HepG2 (cell line): Measurements from ENCODE around the gene RCC2. TPM values are rescaled to one million over a fixed set of nuclear protein-coding genes. Genes with fewer than 3 reads are reported as not detected.

Experiments
- ATAC-seq: fragments of 200-7000 bp; cut with Tn5 transposase; 3 replicates; pipeline ENCODE4 v1.9.1; 2020; ENCODE audit warnings: mild to moderate bottlenecking, moderate library complexity
- BruUV-seq: library from RNA; stranded (reverse); fragments of 400-500 nt; replicated peaks from 2 replicates; lab custom pipeline; 2021; lab: Mats Ljungman, UMichigan
- CTCF ChIA-PET: fragments of 300-600 bp; formaldehyde crosslinking; extraction: SDS; loops from one replicate; lab custom pipeline; 2021; ENCODE audit warnings: low total read pairs, inconsistent platforms, low intra/inter-chr PET ratio; lab: Yijun Ruan, JAX
- POLR2A ChIA-PET: fragments of 350-600 bp; sonication (Branson Sonifier 250); formaldehyde crosslinking; loops from one replicate; lab custom pipeline; 2020; ENCODE audit warnings: antibody characterized with exemption, inconsistent platforms; lab: Yijun Ruan, JAX
- DNase-seq: peaks from one replicate; pipeline ENCODE4 v3.0.0-alpha.2; 2015; ENCODE audit warnings: low spot score
- FAIRE-seq: peaks from 3 replicates; lab custom pipeline; 2011; peaks lifted over from hg19 to GRCh38; lab: Jason Lieb, UNC
- H2AFZ ChIP-seq: one replicate; pipeline ENCODE4 v1.6.1; 2011; ENCODE audit warnings: low read length, inconsistent platforms
- H3K27ac ChIP-seq: fragments of 300-600 bp; 3 replicates; pipeline ENCODE4 v1.8.0; 2011; ENCODE audit warnings: mixed run types, mild to moderate bottlenecking, mixed read lengths, low read length, inconsistent platforms; ENCODE audit not compliant: insufficient read depth; ENCODE audit errors: extremely low read length
- H3K27me3 ChIP-seq, 2 experiments: fragments of 200-600 bp in 1 of 2; 2 replicates in 1 of 2; 3 replicates in 1 of 2; pipeline versions ENCODE4 v1.6.0 to v1.8.0; 2011; ENCODE audit warnings: low read length in 2 of 2, mild to moderate bottlenecking in 2 of 2, moderate library complexity in 2 of 2, inconsistent platforms in 1 of 2; ENCODE audit not compliant: insufficient read depth in 2 of 2, control insufficient read depth in 1 of 2
- H3K36me3 ChIP-seq, 2 experiments: fragments of 200-600 bp in 1 of 2; replicated peaks in 1 of 2; 2 replicates in 1 of 2; 3 replicates in 1 of 2; pipeline versions ENCODE4 v1.5.1 to v1.8.0; 2011; ENCODE audit warnings: low read length in 2 of 2, inconsistent platforms in 1 of 2; ENCODE audit not compliant: insufficient read depth in 2 of 2, control insufficient read depth in 1 of 2
- H3K4me1 ChIP-seq: 2 replicates; pipeline ENCODE4 v1.5.1; 2012; ENCODE audit warnings: low read length, inconsistent platforms; ENCODE audit not compliant: insufficient read depth
- H3K4me2 ChIP-seq: 2 replicates; pipeline ENCODE4 v1.6.0; 2011; ENCODE audit warnings: low read depth, low read length, inconsistent platforms
- H3K4me3 ChIP-seq, 3 experiments: fragments of 200-600 bp in 1 of 3; sonication (generic), shearing (Covaris generic) in 1 of 3; replicated peaks in 1 of 3; 2 replicates each; pipeline ENCODE4 v1.5.1; 2011 to 2016; ENCODE audit warnings: low read length in 3 of 3, inconsistent platforms in 2 of 3, low read depth in 2 of 3, mild to moderate bottlenecking in 2 of 3, control low read depth in 1 of 3, mixed read lengths in 1 of 3; ENCODE audit not compliant: insufficient read depth in 1 of 3
- H3K79me2 ChIP-seq: one replicate; pipeline ENCODE4 v1.6.1; 2011; ENCODE audit warnings: low read length, inconsistent platforms; ENCODE audit not compliant: insufficient read depth
- H3K9ac ChIP-seq: 2 replicates; pipeline ENCODE4 v1.6.0; 2011; ENCODE audit warnings: mild to moderate bottlenecking, low read depth, low read length, inconsistent platforms; ENCODE audit not compliant: insufficient read depth
- H3K9me3 ChIP-seq: 2 replicates; pipeline ENCODE4 v1.5.1; 2012; ENCODE audit warnings: mild to moderate bottlenecking, low read length
- H4K20me1 ChIP-seq: 2 replicates; pipeline ENCODE4 v1.6.0; 2011; ENCODE audit warnings: inconsistent platforms, mild to moderate bottlenecking, low read length, moderate library complexity; ENCODE audit not compliant: insufficient read depth
- ARNTL ChIP-seq: sonication (generic); formaldehyde crosslinking; IDR thresholded peaks from 2 replicates; pipeline ENCODE4 v1.4.0; 2020; ENCODE audit warnings: mild to moderate bottlenecking, missing genetic modification reagents
- HNRNPH1 ChIP-seq: fragments of 200-400 bp; formaldehyde crosslinking; optimal IDR thresholded peaks from 2 replicates; pipeline ENCODE3; 2017; ENCODE audit warnings: mild to moderate bottlenecking, low read depth, low read length
- NFRKB ChIP-seq: fragments of 450-650 bp; IDR thresholded peaks from 2 replicates; pipeline ENCODE4 v1.6.1; 2017
- NR3C1 ChIP-seq: sonication (generic); formaldehyde crosslinking; IDR thresholded peaks from 2 replicates; pipeline ENCODE4 v1.4.0; 2020; ENCODE audit warnings: missing genetic modification reagents
- PRDM15 ChIP-seq: sonication (generic); formaldehyde crosslinking; IDR thresholded peaks from 2 replicates; pipeline ENCODE4 v1.4.0; 2020; ENCODE audit warnings: missing genetic modification reagents
- UBTF ChIP-seq: sonication (generic); formaldehyde crosslinking; IDR thresholded peaks from 2 replicates; pipeline ENCODE4 v1.4.0; 2020; ENCODE audit warnings: mild to moderate bottlenecking, missing genetic modification reagents
- YEATS4 ChIP-seq: sonication (generic); formaldehyde crosslinking; IDR thresholded peaks from 2 replicates; pipeline ENCODE4 v1.4.0; 2020; ENCODE audit warnings: missing genetic modification reagents, borderline replicate concordance
- ZNF343 ChIP-seq: sonication (generic); formaldehyde crosslinking; IDR thresholded peaks from 2 replicates; pipeline ENCODE4 v1.4.0; 2020; ENCODE audit warnings: mild to moderate bottlenecking, missing genetic modification reagents
- ZNF552 ChIP-seq: sonication (generic); formaldehyde crosslinking; IDR thresholded peaks from 2 replicates; pipeline ENCODE4 v1.9.0; 2022; ENCODE audit warnings: missing genetic modification reagents, mild to moderate bottlenecking, borderline replicate concordance
- ZNF652 ChIP-seq: IDR thresholded peaks from 2 replicates; pipeline ENCODE4 v1.6.1; 2016; ENCODE audit warnings: low read depth, borderline replicate concordance
- ZNF672 ChIP-seq: sonication (generic); formaldehyde crosslinking; IDR thresholded peaks from 2 replicates; pipeline ENCODE4 v1.8.1; 2022; ENCODE audit warnings: missing genetic modification reagents
- WGBS: methylation state at CpG from one replicate; pipeline ENCODE4 v1.1.6; 2017; ENCODE audit warnings: low lambda C conversion rate; 5-methylcytosine and 5-hydroxymethylcytosine counted together
- in situ Hi-C: cut with HindIII; loops from 2 replicates; pipeline ENCODE4 v1.10.0; 2017; ENCODE audit warnings: low pct_unique_long_range_greater_than_20kb; ENCODE audit not compliant: extremely low pct_ligation_motif_present
- intact Hi-C: fragments of 100-400 bp; cut with micrococcal nuclease; formaldehyde crosslinking; loops from one replicate; pipeline ENCODE4 v1.10.0; 2022; ENCODE audit not compliant: unreplicated experiment
- polyA plus RNA-seq, 8 experiments: library from polyadenylated mRNA; depleted of rRNA in 3 of 8; stranded (reverse) in 7 of 8; unstranded in 1 of 8; fragments of >200 nt; fragmentation: Illumina TruSeq in 4 of 8; extraction: Trizol in 4 of 8; gene quantifications; 2 replicates each; pipeline versions ENCODE4 v1.2.1 to v1.2.3, GENCODE V29; 2011 to 2016; ENCODE audit warnings: low read depth in 4 of 8, missing spikeins in 1 of 8, mixed read lengths in 1 of 8; ENCODE audit not compliant: insufficient read depth in 1 of 8
- total RNA-seq, 5 experiments: library from RNA; depleted of rRNA; stranded (reverse); fragments of >200 nt; fragmentation: Illumina TruSeq; extraction: Trizol; gene quantifications; 2 replicates each; pipeline ENCODE4 v1.2.3, GENCODE V29; 2016; ENCODE audit warnings: low read depth in 1 of 5
- TF ChIP-seq, protein P1 (sequence below): sonication (generic); formaldehyde crosslinking; IDR thresholded peaks from 2 replicates; pipeline ENCODE4 v1.8.1; 2023; ENCODE audit warnings: missing genetic modification reagents, mild to moderate bottlenecking, borderline replicate concordance
- TF ChIP-seq, protein P2 (sequence below): sonication (generic); formaldehyde crosslinking; conservative IDR thresholded peaks from 2 replicates; pipeline ENCODE4 v1.8.0; 2022; ENCODE audit warnings: low read depth, missing genetic modification reagents

Gene RCC2
- total and polyA plus RNA-seq, 2 of the 13 experiments (the other 11 are each of a cell fraction or from before 2014, with no cell fraction given): 20.5 to 55.8 TPM

GRCh38 chr1:17369466-17369865 lies 70.0 kb downstream of the RCC2 start:
- Histone ChIP-seq H4K20me1 (peaks cover 3% of the 10 kb centered on the region; the same call in 1 of the 2 replicates), H3K4me1 (no peaks in the 10 kb centered on the region), H3K4me2 (no peak overlapping the region), H3K27me3 (peaks cover 7 to 14% of the 10 kb centered on the region in 2 experiments; a peak in 4 of 5 replicates), H2AFZ (no peak overlapping the region), H3K27ac (no peak overlapping the region), H3K9ac (no peak overlapping the region), H3K36me3 (no peaks in the 10 kb centered on the region), H3K4me3 (no peak overlapping the region), H3K79me2 (no peaks in the 10 kb centered on the region), H3K9me3 (no peaks in the 10 kb centered on the region)
- CTCF ChIA-PET: no interaction called here
- POLR2A ChIA-PET: no interaction called here
- WGBS: 5% methylated on average over 3 of the region's 9 CpGs
- no peak for DNase-seq
- no peak for ATAC-seq
- TF ChIP-seq HNRNPH1 (no peak), ZNF652 (CRISPR knock-in tag) (no peak), NFRKB (no peak), PRDM15 (CRISPR knock-in tag) (no peak), NR3C1 (CRISPR knock-in tag) (no peak), ZNF343 (CRISPR knock-in tag) (no peak), ZNF672 (no peak), UBTF (CRISPR knock-in tag) (no peak), YEATS4 (CRISPR knock-in tag) (no peak), ARNTL (CRISPR knock-in tag) (no peak), ZNF552 (no peak)
- TF ChIP-seq, protein P1, sequence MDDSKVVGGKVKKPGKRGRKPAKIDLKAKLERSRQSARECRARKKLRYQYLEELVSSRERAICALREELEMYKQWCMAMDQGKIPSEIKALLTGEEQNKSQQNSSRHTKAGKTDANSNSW (CRISPR knock-in tag): no peak
- TF ChIP-seq, protein P2, sequence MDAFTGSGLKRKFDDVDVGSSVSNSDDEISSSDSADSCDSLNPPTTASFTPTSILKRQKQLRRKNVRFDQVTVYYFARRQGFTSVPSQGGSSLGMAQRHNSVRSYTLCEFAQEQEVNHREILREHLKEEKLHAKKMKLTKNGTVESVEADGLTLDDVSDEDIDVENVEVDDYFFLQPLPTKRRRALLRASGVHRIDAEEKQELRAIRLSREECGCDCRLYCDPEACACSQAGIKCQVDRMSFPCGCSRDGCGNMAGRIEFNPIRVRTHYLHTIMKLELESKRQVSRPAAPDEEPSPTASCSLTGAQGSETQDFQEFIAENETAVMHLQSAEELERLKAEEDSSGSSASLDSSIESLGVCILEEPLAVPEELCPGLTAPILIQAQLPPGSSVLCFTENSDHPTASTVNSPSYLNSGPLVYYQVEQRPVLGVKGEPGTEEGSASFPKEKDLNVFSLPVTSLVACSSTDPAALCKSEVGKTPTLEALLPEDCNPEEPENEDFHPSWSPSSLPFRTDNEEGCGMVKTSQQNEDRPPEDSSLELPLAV (CRISPR knock-in tag): no peak
- no peak for FAIRE-seq
- no TSS peak for BruUV-seq
- intact Hi-C loops (no loop called here), in situ Hi-C loops (no loop called here)
